Subcutaneous abdominal adipose tissue (tissue), 5 donors: ENCODE results near the gene CPPED1.
A peak's percentile ranks its signal among the peaks of the same experiment; 100 is the strongest.
"Not testable (repeated sequence)": the region's sequence is repeated elsewhere in the genome, so short reads cannot be mapped to it uniquely, and the experiment has no call there.

ENCODE experiments used
- H3K27ac ChIP-seq: one replicate; pipeline ENCODE4 v1.7.0; 2013; ENCODE audit warnings: low read depth, mild to moderate bottlenecking, inconsistent platforms, low read length, moderate library complexity
- H3K27me3 ChIP-seq, 5 donors: one replicate each; pipeline ENCODE4 v1.7.0; 2013; ENCODE audit warnings: low read length in 5 of 5, inconsistent platforms in 1 of 5; ENCODE audit not compliant: control insufficient read depth in 5 of 5, insufficient read depth in 4 of 5
- H3K36me3 ChIP-seq, 5 donors: one replicate each; pipeline ENCODE4 v1.7.0; 2013; ENCODE audit warnings: low read length in 5 of 5; ENCODE audit not compliant: control insufficient read depth in 5 of 5, insufficient read depth in 5 of 5
- H3K4me1 ChIP-seq, 5 donors: one replicate each; pipeline ENCODE4 v1.7.0; 2013; ENCODE audit warnings: low read length in 5 of 5, mild to moderate bottlenecking in 3 of 5, moderate library complexity in 1 of 5; ENCODE audit not compliant: control insufficient read depth in 5 of 5, insufficient read depth in 5 of 5
- H3K4me3 ChIP-seq, 5 donors: one replicate each; pipeline ENCODE4 v1.7.0; 2013; ENCODE audit warnings: low read length in 5 of 5, low read depth in 1 of 5
- H3K9ac ChIP-seq, 5 donors: one replicate each; pipeline ENCODE4 v1.7.0; 2013; ENCODE audit warnings: low read length in 5 of 5, mild to moderate bottlenecking in 4 of 5, moderate library complexity in 3 of 5
- H3K9me3 ChIP-seq, 5 donors: one replicate each; pipeline ENCODE4 v1.7.0; 2013; ENCODE audit warnings: low read length in 5 of 5; ENCODE audit not compliant: control insufficient read depth in 5 of 5
- donor health status: healthy.
- donor health status: healthy.
- donor health status: healthy.
- donor health status: healthy.
- donor health status: healthy.

Gene CPPED1

DNA sequence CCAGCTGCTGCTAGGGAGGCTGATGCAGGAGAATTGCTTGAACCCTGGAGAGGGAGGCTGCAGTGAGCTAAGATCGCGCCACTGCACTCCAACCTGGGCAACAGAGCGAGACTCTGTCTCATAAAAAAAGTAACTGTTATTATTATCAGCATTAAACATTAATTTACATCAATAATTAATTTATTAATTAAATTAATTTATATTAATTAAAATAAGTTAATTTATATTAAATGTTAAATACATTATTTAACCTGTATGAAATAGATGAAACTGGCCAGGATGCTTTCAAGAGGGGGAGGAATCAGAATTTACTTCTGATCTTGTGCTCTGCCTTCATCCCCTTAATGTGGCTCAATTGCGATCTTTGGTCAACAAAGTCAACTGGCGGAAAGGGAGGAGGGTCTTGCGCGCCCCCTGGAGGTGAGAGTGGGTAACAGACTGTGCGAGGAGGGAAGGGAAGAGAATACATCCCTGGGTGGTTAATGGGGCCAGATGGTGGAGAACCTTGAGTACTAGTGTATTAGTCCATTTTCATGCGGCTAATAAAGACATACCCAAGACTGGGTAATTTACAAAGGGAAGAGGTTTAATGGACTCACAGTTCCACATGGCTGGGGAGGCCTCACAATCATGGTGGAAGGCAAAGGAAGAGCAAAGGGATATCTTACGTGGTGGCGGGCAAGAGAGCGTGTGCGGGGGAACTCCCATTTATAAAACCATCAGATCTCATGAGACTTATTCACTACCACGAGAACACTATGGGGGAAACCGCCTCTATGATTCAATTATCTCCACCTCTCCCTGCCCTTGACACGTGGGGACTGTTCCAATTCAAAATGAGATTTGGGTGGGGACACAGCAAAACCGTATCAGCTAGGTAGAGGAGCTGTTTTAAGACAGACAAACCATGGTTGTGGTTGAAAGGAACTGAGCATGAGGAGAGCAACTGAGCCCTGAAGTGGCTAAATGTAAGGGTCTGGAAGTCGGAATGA, 15.7 kb upstream of the CPPED1 start:
- Histone ChIP-seq H3K27me3 (no peaks in the 10 kb centered on the region), H3K4me1 (peaks cover 0 to 16% (median 10%) of the 10 kb centered on the region in 5 donors), H3K27ac (no peak overlapping the region), H3K36me3 (no peaks in the 10 kb centered on the region), H3K9me3 (no peaks in the 10 kb centered on the region), H3K4me3 (no peak overlapping the region), H3K9ac (no peak overlapping the region)

DNA sequence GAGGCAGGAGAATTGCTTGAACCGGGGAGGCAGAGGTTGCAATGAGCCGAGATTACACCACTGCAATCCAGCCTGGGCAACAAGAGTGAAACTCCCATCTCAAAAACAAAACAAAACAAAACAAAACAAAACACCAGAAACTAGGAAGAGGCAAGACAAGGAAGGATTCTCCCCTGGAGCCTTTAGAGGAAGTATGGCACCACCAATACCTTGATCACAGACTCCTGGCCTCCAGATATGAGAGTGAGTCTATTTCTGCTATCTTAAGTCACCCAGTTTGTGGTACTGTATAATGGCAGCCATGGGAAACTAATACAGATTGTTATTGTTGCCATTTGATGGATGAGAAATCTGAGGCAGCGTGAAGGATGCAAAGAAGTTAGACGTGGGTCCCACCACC, 14.6 kb upstream of the CPPED1 start:
- Histone ChIP-seq H3K4me1 (peaks cover 0 to 16% (median 10%) of the 10 kb centered on the region in 5 donors), H3K27me3 (no peaks in the 10 kb centered on the region), H3K4me3 (no peak overlapping the region), H3K9me3 (no peaks in the 10 kb centered on the region), H3K27ac (no peak overlapping the region), H3K36me3 (no peaks in the 10 kb centered on the region), H3K9ac (no peak overlapping the region)

DNA sequence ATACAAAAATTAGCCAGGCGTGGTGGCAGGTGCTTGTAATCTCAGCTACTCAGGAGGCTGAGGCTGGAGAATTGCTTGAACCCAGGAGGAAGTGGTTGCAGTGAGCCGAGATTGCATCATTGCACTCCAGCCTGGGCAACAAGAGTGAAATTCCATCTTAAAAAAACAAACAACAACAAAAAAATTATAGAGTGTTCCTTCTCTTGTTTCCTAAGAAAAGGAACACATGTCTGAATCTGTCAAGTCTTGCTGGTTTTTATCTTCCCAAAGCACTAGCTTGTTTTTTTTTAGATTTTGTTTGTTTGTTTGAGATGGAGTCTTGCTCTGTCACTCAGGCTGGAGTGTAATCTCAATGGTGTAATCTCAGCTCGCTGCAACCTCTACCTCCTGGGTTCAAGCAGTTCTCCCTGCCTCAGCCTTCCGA, 13.1 kb upstream of the CPPED1 start:
- H3K27ac ChIP-seq, H3K9ac ChIP-seq, H3K9me3 ChIP-seq, H3K36me3 ChIP-seq, H3K4me3 ChIP-seq, H3K27me3 ChIP-seq: not testable (repeated sequence)
- peaks cover 0 to 16% (median 10%) of the 10 kb centered on the region in 5 donors for H3K4me1 ChIP-seq

DNA sequence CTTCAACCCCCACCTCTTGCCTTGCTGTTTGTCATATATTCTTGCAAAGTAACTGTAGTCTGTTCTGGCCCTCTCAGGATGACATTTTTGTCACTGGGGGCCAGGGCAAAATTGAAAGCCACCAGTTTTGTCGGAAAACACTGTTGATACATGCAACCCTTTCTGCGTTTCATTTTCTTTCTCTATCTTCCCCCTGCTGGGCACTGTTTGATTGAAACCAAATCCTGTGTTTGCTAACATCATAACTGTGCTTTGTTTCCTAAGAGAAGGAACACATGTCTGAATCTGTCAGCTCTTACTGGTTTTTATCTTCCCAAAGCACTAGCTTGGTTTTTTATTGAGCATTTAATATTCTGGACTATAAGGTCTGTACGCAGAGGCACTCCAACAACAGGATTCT, 11.7 kb upstream of the CPPED1 start:
- Histone ChIP-seq H3K36me3 (no peaks in the 10 kb centered on the region), H3K4me1 (peaks cover 0 to 16% (median 10%) of the 10 kb centered on the region in 5 donors), H3K27ac (no peak overlapping the region), H3K4me3 (no peak overlapping the region), H3K27me3 (no peaks in the 10 kb centered on the region), H3K9ac (no peak overlapping the region), H3K9me3 (peaks cover 0 to 4% (median 0%) of the 10 kb centered on the region in 5 donors)

DNA sequence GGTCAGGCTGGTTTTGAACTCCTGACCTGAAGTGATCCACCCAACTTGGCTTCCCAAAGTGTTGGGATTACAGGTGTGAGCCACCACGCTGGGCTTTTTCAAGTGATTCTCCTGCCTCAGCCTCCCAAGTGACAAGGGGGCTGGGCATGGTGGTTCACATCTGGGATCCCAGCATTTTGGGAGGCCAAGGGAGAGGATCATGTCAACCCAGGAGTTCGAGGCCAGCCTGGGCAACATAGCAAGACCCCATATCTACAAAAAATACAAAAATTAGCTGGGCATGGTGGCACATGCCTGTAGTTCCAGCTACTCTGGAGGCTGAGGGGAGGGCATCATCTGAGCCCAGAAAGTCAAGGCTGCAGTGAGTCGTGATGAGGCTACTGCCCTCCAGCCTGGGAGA, 10.0 kb upstream of the CPPED1 start:
- not testable (repeated sequence) for H3K9ac ChIP-seq, H3K27me3 ChIP-seq, H3K9me3 ChIP-seq, H3K27ac ChIP-seq, H3K36me3 ChIP-seq, H3K4me3 ChIP-seq
- peaks cover 0 to 16% (median 10%) of the 10 kb centered on the region in 5 donors for H3K4me1 ChIP-seq

DNA sequence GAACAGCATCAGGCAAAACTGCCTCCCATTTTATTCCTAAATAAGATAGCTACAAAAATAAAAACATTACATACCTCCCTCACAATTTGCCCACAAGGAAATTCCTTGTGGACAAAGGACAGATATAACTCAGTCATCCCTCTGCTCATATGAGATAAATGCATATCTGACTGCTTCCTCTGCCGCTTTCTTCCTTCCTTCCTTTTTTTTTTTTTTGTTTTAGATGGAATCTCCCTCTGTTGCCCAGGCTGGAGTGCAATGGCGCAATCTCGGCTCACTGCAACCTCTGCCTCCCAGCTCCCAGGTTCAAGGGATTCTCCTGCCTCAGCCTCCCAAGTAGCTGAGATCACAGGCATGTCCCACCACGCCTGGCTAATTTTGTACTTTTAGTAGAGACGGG, 9.6 kb upstream of the CPPED1 start:
- H3K9ac ChIP-seq: not testable (repeated sequence)

DNA sequence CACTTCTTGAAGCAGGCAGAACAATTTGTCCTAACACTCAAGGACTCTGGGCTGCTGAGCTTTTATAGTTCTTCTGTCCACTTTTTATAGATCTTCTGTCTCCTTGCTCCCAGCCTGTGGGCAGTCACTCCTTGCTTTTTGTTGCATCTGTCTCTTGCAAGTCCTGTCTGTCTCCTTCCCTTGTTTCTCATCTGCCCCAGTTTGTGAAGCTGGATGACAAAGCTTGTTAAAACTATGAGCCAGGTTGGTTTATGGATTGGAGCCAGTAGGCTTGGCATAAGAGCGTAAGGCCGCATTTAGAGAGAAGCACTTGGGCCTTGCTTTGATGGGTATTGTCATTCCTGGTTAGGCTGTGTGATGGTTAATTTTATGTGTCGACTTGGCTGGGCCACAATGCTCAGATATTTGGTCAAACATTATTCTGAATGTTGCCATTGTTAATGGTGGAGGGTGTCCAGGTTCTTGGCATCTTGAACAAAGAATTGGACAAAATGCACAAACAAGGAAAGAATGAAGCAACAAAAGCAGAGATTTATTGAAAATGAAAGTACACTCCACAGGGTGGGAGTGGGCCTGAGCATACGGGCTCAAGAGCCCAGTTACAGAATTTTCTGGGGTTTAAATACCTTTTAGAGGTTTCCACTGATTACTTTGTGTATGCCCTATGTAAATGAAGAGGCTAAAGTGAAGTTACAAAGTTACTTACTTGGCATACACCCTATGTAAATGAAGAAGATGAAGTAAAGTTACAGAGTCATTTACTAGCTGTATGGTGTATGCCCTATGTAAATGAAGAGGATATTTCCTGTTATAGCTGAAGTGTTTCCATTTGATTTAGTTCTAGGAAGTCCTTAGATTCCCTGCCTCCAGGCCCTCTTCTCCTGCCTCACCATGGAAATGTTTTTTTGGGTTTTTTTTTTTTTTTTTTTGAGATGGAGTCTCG, 8.0 kb upstream of the CPPED1 start:
- Histone ChIP-seq H3K9me3 (peaks cover 0 to 8% (median 0%) of the 10 kb centered on the region in 5 donors), H3K36me3 (no peaks in the 10 kb centered on the region), H3K27ac (no peak overlapping the region), H3K9ac (no peak overlapping the region), H3K4me3 (no peak overlapping the region), H3K27me3 (no peaks in the 10 kb centered on the region), H3K4me1 (peaks cover 0 to 16% (median 7%) of the 10 kb centered on the region in 5 donors)

More for the DNA sequence above, 9.6 kb upstream of the CPPED1 start:
- peaks cover 0 to 16% (median 10%) of the 10 kb centered on the region in 5 donors for H3K4me1 ChIP-seq
- not testable (repeated sequence) for H3K27ac ChIP-seq, H3K36me3 ChIP-seq, H3K9me3 ChIP-seq, H3K27me3 ChIP-seq, H3K4me3 ChIP-seq

DNA sequence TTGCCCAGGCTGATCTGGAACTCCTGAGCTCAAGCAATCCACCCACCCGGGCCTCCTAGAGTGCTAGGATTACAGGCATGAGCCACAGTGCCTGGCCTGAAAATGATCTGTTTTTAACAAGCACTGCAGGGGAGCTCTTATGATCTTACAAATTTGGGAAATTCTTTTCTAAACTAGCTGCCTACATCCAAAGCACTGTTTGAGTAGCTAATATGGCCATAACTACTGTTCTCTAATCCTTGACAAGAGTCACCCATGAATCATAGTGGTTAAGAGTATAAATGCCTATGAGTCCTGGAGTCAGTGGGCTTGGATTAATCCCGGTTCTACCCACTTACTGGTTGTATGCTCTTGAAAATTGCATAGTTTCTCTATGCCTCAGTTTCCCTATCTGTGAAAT, 1.4 kb upstream of the CPPED1 start:
- H3K36me3 ChIP-seq: no peaks in the 10 kb centered on the region
- no peak overlapping the region for H3K9ac ChIP-seq
- no peak overlapping the region for H3K4me3 ChIP-seq
- no peaks in the 10 kb centered on the region for H3K27me3 ChIP-seq
- peaks cover 0 to under 1% (median 0%) of the 10 kb centered on the region in 5 donors for H3K9me3 ChIP-seq
- H3K4me1 ChIP-seq: peaks cover 3 to 33% (median 25%) of the 10 kb centered on the region in 5 donors
- no peak overlapping the region for H3K27ac ChIP-seq

DNA sequence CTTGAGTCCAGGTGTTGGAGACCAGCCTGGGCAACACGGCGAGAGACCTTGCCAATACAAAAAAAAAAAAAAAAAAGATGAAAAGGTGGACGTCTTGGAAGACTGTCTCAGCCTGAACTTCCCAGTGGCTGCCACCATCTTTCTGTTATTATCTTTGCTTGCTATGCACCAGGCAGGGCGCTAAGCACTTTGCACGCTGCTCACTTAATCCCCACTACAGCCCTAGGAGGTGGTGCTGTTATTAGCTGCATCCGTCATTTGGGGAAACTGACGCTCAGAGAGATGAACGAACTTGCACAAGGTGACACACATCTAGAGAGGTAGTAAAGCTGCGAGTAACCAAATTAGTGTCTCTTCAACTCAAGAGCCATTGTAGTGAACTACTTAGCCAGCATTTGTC, 708 bp upstream of the CPPED1 start:
- peak overlapping the region; percentile 68 to 95 (median 90) for H3K4me3 ChIP-seq
- H3K36me3 ChIP-seq: no peaks in the 10 kb centered on the region
- no peaks in the 10 kb centered on the region for H3K27me3 ChIP-seq
- peaks cover 3 to 33% (median 25%) of the 10 kb centered on the region in 5 donors for H3K4me1 ChIP-seq
- H3K9me3 ChIP-seq: no peaks in the 10 kb centered on the region
- H3K9ac ChIP-seq: peak overlapping the region in 2 of 5 donors; percentile 76 to 81
- no peak overlapping the region for H3K27ac ChIP-seq
